ENCODE measurements around the gene NLRP3. TPM values are rescaled to one million over a fixed set of nuclear protein-coding genes. Genes with fewer than 3 reads are reported as not detected.

NLRP3 gene
- total RNA-seq, 1 donor from 2014 or later: 7.4 TPM

- no peak overlapping the region for H3K4me3 ChIP-seq (ENCODE audit: low read depth, low read length)
- TF ChIP-seq, protein P1, sequence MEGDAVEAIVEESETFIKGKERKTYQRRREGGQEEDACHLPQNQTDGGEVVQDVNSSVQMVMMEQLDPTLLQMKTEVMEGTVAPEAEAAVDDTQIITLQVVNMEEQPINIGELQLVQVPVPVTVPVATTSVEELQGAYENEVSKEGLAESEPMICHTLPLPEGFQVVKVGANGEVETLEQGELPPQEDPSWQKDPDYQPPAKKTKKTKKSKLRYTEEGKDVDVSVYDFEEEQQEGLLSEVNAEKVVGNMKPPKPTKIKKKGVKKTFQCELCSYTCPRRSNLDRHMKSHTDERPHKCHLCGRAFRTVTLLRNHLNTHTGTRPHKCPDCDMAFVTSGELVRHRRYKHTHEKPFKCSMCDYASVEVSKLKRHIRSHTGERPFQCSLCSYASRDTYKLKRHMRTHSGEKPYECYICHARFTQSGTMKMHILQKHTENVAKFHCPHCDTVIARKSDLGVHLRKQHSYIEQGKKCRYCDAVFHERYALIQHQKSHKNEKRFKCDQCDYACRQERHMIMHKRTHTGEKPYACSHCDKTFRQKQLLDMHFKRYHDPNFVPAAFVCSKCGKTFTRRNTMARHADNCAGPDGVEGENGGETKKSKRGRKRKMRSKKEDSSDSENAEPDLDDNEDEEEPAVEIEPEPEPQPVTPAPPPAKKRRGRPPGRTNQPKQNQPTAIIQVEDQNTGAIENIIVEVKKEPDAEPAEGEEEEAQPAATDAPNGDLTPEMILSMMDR (conservative IDR thresholded peaks at IDR 0.05; ENCODE audit: low read depth, low read length): no peak
- DNase-seq (ENCODE audit: low read depth): no peak
Observed at GRCh38 chr1:247430434-247430833, 14.5 kb downstream of the NLRP3 start.

GRCh38 chr1:247431643-247432042 is 15.7 kb downstream of the NLRP3 start:
- no peak for DNase-seq (ENCODE audit: low read depth)
- no peak overlapping the region for H3K4me3 ChIP-seq (ENCODE audit: low read depth, low read length)
- TF ChIP-seq, protein P1 (conservative IDR thresholded peaks at IDR 0.05; ENCODE audit: low read depth, low read length): no peak

- TF ChIP-seq, protein P1 (conservative IDR thresholded peaks at IDR 0.05; ENCODE audit: low read depth, low read length): no peak
Observed at GRCh38 chr1:247434005-247434404, 18.0 kb downstream of the NLRP3 start.

DNA sequence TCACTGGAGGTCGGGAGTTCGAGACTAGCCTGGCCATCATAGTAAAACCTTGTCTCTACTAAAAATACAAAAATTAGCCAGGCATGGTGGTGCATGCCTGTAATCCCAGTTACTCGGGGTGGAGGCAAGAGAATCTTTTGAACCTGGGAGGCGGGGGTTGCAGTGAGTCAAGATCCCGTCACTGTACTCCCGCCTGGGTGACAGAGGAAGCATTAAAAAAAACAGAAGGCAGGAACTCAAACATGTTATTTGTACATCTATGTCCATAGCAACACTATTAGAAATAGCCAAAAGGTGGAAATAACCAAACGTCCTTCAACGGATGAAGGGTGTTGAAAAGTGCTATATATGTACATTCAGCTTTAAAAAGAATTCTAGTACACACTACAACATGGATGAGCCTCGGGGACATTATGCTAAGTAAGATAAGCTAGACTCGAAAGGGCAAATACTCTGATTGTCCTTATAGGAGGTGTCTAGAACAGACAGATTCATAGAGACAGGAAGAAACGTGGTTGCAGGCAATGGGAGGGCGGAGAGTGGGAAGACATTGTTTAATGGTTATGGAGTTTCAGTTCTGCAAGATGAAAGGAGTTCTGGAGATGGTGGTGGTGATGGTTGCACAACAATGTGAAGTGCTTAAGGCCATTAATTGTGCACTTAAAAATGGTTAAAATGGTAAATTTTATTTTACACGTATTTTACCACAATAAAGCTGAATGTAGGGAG is 19.2 kb downstream of the NLRP3 start:
- TF ChIP-seq, protein P1 (conservative IDR thresholded peaks at IDR 0.05; ENCODE audit: low read depth, low read length): no peak
- H3K4me3 ChIP-seq (ENCODE audit: low read depth, low read length): no peak overlapping the region
- DNase-seq (ENCODE audit: low read depth): no peak

More at GRCh38 chr1:247434005-247434404, 18.0 kb downstream of the NLRP3 start:
- no peak overlapping the region for H3K4me3 ChIP-seq (ENCODE audit: low read depth, low read length)
- DNase-seq (ENCODE audit: low read depth): no peak

DNA sequence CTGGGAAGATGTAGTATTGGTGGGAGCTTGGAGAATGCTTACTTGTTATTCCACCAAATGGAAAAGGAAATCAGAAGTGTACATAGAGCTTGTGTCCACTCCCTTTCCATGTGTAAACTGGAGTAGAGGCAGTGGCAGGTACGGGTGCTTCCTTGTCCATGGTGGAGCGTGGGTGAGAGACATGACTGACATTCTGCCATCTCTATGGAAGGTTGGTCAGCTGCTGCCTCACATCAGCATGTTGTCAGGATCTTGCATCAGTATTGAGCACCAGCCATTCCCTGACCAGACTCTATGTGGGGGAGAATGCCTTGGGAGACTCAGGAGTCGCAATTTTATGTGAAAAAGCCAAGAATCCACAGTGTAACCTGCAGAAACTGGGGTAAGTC is 19.8 kb downstream of the NLRP3 start:
- TF ChIP-seq, protein P1 (conservative IDR thresholded peaks at IDR 0.05; ENCODE audit: low read depth, low read length): no peak
- no peak overlapping the region for H3K4me3 ChIP-seq (ENCODE audit: low read depth, low read length)

GRCh38 chr1:247437551-247438505 is 21.9 kb downstream of the NLRP3 start:
- no peak for DNase-seq (ENCODE audit: low read depth)
- H3K4me3 ChIP-seq (ENCODE audit: low read depth, low read length): no peak overlapping the region
- TF ChIP-seq, protein P1 (conservative IDR thresholded peaks at IDR 0.05; ENCODE audit: low read depth, low read length): no peak

More for the DNA sequence above, 19.8 kb downstream of the NLRP3 start:
- no peak for DNase-seq (ENCODE audit: low read depth)
